Iris pigment epithelial cell (primary cell): ENCODE results near the gene FANK1.

Experiments used
- DNase-seq: peaks from one replicate; pipeline ENCODE4 v3.0.0-alpha.2; 2011; ENCODE audit warnings: low read depth

FANK1 gene

DNA sequence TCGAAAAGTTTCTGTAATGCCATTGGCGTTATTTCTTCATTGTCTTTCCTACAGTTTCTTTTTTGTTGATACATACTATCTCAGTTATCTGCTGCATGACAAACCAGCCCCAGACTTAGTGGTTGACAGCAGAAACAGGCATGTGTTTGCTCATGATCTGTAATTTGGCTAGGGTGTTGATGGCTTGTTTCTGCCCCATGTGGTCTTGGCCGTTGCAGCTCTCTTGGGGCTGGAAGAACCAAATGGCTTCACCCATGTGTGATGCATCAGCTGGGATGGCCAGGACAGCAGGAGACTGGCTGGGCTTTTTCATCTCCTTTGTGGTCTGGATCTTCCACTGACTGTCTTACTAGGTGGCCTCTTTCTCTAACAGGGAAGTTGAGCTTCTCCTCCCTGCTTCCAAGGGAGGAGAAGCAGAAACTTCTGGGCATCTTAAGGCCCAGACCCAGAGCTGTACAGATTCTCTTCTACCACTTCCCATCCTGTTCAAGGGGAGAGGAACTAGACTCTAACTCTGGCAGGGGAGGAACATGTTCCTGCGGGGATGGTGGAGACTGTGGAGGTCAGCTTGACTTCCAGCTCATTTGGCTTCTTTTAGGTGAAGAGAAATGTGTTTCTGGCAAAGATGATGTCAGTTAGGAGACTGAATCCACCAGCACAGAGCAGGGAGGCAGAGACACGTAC is 89.3 kb downstream of the FANK1 start:
- no peak for DNase-seq

DNA sequence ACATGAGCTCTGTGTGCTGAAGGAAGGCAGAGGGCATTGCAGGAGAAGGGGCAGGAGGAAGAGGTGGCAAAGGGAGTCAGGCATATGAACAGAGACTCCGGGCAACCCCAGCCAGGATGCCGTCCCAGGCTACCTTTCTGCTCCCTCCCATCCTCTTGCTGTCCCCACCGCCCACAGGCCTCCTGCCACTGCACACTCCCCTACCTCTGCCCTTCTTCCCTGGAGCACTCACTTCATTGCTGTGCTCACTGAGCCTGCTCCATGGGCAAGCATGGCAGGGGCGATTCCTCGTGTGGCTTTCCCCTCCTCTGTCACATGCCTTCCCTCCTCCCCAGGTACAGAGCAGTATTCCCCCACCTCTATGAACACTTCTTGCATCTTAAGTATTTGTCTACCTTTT is 93.4 kb downstream of the FANK1 start:
- DNase-seq = no peak

- no peak for DNase-seq
These were observed 94.6 kb downstream of the FANK1 start for GRCh38 chr10:125990974-125991373.

GRCh38 chr10:125991392-125991791 is 95.0 kb downstream of the FANK1 start:
- DNase-seq = no peak

GRCh38 chr10:125992254-125992653 is 95.9 kb downstream of the FANK1 start:
- DNase-seq = no peak

- no peak for DNase-seq
These were observed 98.2 kb downstream of the FANK1 start for GRCh38 chr10:125994601-125995000.

DNA sequence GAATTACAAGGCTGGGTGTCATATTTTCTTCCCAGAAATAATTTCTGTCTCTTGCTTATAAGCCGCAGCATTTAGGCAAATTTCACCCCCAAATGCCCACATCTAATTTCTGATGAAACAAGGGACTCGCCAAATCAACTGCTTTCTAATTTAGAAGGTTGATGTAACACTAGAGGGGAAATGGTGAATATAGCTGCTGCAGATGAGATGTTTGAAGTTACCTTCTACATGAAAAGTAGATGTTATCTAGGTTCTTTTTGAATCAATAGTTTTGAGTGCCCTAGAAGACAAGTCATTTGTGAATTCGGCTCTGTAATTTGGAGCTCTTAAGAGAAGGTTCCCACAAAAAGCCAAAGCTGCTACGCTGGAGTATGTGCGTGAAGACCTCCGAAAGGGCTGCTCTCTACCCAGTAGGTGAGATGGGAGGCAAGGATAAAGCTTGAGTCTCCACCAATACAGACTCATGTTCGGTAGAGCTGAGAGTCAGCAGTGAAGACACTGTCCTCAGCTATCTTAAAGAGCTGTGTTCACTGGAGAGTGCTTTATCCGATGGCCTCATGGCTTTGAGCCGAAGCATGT is 99.5 kb downstream of the FANK1 start:
- no peak for DNase-seq

- no peak for DNase-seq
These were observed 101.2 kb downstream of the FANK1 start for GRCh38 chr10:125997586-125997985.

DNA sequence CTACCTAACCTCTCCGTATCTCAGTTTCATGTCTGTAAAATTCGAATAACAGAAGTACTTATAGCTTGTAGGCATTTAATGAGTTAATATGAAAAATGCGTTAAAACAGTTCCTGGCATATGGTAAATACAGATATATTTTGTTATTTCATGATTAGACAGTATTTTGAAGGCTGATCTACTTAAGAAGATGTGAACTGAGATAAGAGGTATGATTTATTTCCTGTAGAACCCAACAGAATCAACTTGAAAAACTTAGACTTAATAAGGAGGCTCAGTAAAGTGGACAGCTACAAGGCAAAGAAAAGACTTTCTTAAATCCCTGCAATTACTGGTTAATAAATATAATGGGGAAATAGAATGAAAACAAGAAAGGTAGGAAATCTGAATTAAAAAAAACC is 103.3 kb downstream of the FANK1 start:
- DNase-seq = no peak

DNA sequence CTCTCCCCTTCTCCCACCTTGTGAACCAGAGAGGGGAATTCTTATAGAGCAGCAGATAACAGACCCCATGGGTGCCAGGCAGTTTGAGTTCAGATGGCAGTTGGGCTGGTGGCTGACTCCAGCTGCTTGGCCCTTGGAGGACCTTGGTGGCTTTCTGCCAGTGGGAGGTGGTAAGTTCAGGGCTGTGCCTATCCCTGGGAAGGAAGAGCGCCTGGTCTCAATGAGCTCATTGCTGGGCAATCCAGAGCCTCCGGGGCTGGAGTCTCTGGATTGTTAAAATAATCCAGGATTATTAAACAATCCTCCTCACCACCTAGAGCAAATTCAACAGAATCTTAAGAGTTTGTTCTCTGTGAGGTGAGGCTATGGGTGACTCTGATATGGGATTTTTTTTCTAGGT is 105.2 kb downstream of the FANK1 start:
- no peak for DNase-seq

- DNase-seq = no peak
These were observed 108.4 kb downstream of the FANK1 start for GRCh38 chr10:126004752-126005151.

DNA sequence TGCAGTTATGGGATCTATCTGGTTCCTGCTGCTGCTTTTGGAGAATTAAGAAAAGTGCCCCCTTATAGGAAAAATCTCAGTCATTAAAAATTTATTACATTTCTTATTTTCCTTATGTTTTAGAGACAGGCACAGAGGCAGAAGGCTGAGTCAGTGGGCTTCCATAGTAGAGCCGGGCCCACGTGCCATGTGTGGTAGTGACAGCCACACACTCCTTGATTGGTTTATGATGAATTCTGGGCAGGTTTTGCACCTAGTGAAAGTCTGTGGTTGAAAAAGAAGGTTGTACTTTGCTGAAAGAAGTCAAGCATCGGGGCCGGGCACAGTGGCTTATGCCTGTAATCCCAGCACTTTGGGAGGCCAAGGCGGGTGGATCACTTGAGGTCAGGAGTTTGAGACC is 109.9 kb downstream of the FANK1 start:
- DNase-seq = no peak

DNA sequence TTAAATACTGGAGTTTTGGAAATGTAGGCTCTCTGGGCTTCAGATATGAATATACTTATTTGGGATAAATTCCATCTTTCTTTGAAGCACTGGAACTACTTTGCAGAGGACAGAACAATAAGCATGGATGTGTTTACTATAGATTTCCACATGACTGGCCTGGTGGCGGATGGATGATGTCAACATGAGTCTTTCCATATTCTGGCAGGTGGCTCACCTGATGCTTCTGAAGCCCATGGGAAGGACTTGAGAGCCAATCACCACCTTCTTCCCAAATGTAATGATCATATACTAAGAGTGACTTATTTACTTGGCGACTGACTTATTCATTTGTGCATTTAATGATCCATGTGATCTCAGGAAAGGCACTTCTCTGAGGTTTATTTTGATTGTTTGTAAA is 110.5 kb downstream of the FANK1 start:
- no peak for DNase-seq

- no peak for DNase-seq
These were observed 113.3 kb downstream of the FANK1 start for GRCh38 chr10:126009650-126010049.

- no peak for DNase-seq
These were observed 115.6 kb downstream of the FANK1 start for GRCh38 chr10:126011995-126012394.

DNA sequence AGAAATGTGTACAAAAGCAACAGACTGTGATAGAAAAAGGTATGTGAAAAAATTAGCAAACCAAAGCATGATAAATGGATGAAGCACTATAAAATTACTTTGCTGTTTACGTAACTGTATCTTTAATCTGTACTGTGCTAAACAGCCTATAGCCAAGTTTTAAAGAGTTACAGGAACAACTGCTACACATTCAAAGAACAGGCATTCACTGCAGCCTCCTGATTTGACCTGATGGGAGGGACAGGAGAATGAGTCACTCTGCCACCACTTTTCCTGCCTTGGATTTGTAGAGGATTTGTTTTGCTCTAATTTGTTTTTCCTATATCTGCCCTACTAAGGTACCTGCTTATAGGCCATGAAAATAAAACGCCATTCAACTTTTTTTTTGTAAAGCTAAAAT is 116.1 kb downstream of the FANK1 start:
- DNase-seq = peak; percentile 18

GRCh38 chr10:126013489-126014281 is 117.3 kb downstream of the FANK1 start:
- peak; percentile 80 for DNase-seq

DNA sequence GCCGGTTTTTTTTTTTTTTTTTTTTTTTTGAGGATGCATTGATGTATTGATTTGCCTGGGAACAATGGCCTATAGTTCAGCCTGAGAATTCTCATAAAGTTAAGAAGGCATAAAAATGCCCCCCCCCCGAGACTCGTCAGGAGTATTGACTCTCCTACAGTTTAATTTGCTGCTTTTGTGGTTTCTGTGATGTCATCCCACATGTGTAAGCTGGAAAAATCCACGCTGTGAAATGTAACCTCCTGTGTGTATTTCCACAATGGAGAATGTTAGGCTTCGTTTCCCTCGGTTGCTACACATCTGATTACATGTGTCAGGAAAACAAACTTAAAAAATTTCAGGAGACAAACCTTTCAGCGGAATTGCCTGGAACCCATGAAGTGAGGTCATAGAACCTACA is 117.9 kb downstream of the FANK1 start:
- DNase-seq = peak; percentile 63

- no peak for DNase-seq
These were observed 119.0 kb downstream of the FANK1 start for GRCh38 chr10:126015413-126015812.

- no peak for DNase-seq
These were observed 119.9 kb downstream of the FANK1 start for GRCh38 chr10:126016156-126016805.

DNA sequence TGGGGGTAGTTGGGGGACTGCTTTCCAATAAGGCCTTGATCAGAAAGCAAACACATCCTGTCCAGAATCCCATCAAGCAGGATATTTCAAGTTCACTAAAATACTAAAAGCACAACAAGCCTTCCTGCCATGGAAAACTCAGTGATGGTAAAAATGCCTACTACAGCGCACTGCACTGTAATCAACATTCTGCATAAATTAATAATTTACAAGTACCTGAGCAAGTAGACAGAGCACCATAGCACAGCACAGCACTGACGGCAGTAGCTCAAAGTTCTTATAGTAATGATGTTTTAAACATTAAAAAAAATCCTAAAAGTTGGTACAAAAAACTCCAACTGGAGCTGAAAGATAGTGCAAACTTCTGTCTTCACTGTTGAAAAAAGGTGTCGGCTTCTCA is 120.5 kb downstream of the FANK1 start:
- no peak for DNase-seq

GRCh38 chr10:126017961-126018560 is 121.7 kb downstream of the FANK1 start:
- peak; percentile 60 for DNase-seq
